ENCODE results near the gene EME2. TPM values are rescaled to one million over a fixed set of nuclear protein-coding genes. Genes with fewer than 3 reads are reported as not detected.

The EME2 gene
- total RNA-seq, 2 donors from 2014 or later: 16.7 to 30.6 TPM

- Histone ChIP-seq H3K27me3 (no peaks in the 10 kb centered on the region), H3K9ac (ENCODE audit: low read depth in 2 of 2, low read length in 2 of 2) (no peak overlapping the region), H3K4me1 (peaks cover 19% of the 10 kb centered on the region), H3K27ac (no peak overlapping the region), H3K36me3 (no peaks in the 10 kb centered on the region), H3K9me3 (no peaks in the 10 kb centered on the region), H3K4me3 (no peak overlapping the region)
- no peak for DNase-seq
- intact Hi-C loops (cut with DNase I): no loop called here
- TF ChIP-seq CTCF (IDR thresholded peaks at IDR 0.05): no peak
These were observed 5.9 kb downstream of the EME2 start for GRCh38 chr16:1778200-1779179.

GRCh38 chr16:1779234-1779701, 6.7 kb downstream of the EME2 start:
- intact Hi-C loops (cut with DNase I): no loop called here
- Histone ChIP-seq H3K9ac (ENCODE audit: low read depth in 2 of 2, low read length in 2 of 2) (no peak overlapping the region), H3K27ac (no peak overlapping the region), H3K4me3 (no peak overlapping the region), H3K36me3 (no peaks in the 10 kb centered on the region), H3K4me1 (peaks cover 15% of the 10 kb centered on the region), H3K9me3 (no peaks in the 10 kb centered on the region), H3K27me3 (no peaks in the 10 kb centered on the region)
- TF ChIP-seq CTCF (IDR thresholded peaks at IDR 0.05): no peak
- DNase-seq: no peak

GRCh38 chr16:1779741-1780676, 7.4 kb downstream of the EME2 start:
- Histone ChIP-seq H3K27me3 (no peaks in the 10 kb centered on the region), H3K4me3 (no peak overlapping the region), H3K9me3 (no peaks in the 10 kb centered on the region), H3K4me1 (peaks cover 13% of the 10 kb centered on the region), H3K36me3 (no peaks in the 10 kb centered on the region), H3K9ac (ENCODE audit: low read depth in 2 of 2, low read length in 2 of 2) (no peak overlapping the region), H3K27ac (no peak overlapping the region)
- DNase-seq: no peak
- intact Hi-C loops (cut with DNase I): no loop called here
- TF ChIP-seq CTCF (IDR thresholded peaks at IDR 0.05): no peak

- Histone ChIP-seq H3K36me3 (no peaks in the 10 kb centered on the region), H3K27ac (no peak overlapping the region), H3K4me1 (peaks cover 13% of the 10 kb centered on the region), H3K4me3 (no peak overlapping the region), H3K9ac (ENCODE audit: low read depth in 2 of 2, low read length in 2 of 2) (peak overlapping the region in 1 of 2 donors; percentile 74), H3K9me3 (no peaks in the 10 kb centered on the region), H3K27me3 (no peaks in the 10 kb centered on the region)
- no peak for DNase-seq
- TF ChIP-seq CTCF (IDR thresholded peaks at IDR 0.05): no peak
- intact Hi-C loops (cut with DNase I): no loop called here
These were observed 8.1 kb downstream of the EME2 start for GRCh38 chr16:1780677-1781072.

- TF ChIP-seq CTCF (IDR thresholded peaks at IDR 0.05): no peak
- Histone ChIP-seq H3K9me3 (no peaks in the 10 kb centered on the region), H3K4me3 (peak overlapping the region; percentile 96), H3K27me3 (no peaks in the 10 kb centered on the region), H3K4me1 (peaks cover 13% of the 10 kb centered on the region), H3K27ac (peak overlapping the region; percentile 88), H3K9ac (ENCODE audit: low read depth in 2 of 2, low read length in 2 of 2) (peak overlapping the region; percentile 68 to 74), H3K36me3 (no peaks in the 10 kb centered on the region)
- intact Hi-C loops (cut with DNase I): no loop called here
- DNase-seq: no peak
These were observed 8.6 kb downstream of the EME2 start for GRCh38 chr16:1781254-1781653.
